G401 (cell line): Measurements from ENCODE around the gene IFITM5. TPM values are rescaled to one million over a fixed set of nuclear protein-coding genes. Genes with fewer than 3 reads are reported as not detected.
A peak's percentile ranks its signal among the peaks of the same experiment; 100 is the strongest.
"Not testable (repeated sequence)": the region's sequence is repeated elsewhere in the genome, so short reads cannot be mapped to it uniquely, and the experiment has no call there.

ENCODE experiments used
- DNase-seq: peaks from one replicate; pipeline ENCODE4 v3.0.0-alpha.2; 2015; ENCODE audit warnings: low spot score
- in situ Hi-C: cut with HindIII; loops from 2 replicates; pipeline ENCODE4 v1.10.0; 2016; ENCODE audit warnings: low sequenced_read_pairs, mixed read lengths
- total RNA-seq: library from RNA; depleted of rRNA; stranded (reverse); fragments of >200 nt; shearing (Covaris generic); gene quantifications from 2 replicates; pipeline ENCODE4 v1.2.3, GENCODE V29; 2014

IFITM5 gene
- total RNA-seq, 1 experiment from 2014 or later, result not detected

GRCh38 chr11:314554-314875, 15.2 kb upstream of the IFITM5 start:
- DNase-seq, in situ Hi-C loops: not testable (repeated sequence)

- DNase-seq, result peak; percentile 56
- in situ Hi-C loops, result no loop called here
Observed at GRCh38 chr11:313787-314553, 14.6 kb upstream of the IFITM5 start, which contains the start of gene IFITM1. IFITM1 (plus strand) TSS chr11:314040; CDS start chr11:314171, 131 bp downstream.

GRCh38 chr11:313304-313786, 14.0 kb upstream of the IFITM5 start:
- in situ Hi-C loops, result no loop called here
- DNase-seq, result no peak

DNA sequence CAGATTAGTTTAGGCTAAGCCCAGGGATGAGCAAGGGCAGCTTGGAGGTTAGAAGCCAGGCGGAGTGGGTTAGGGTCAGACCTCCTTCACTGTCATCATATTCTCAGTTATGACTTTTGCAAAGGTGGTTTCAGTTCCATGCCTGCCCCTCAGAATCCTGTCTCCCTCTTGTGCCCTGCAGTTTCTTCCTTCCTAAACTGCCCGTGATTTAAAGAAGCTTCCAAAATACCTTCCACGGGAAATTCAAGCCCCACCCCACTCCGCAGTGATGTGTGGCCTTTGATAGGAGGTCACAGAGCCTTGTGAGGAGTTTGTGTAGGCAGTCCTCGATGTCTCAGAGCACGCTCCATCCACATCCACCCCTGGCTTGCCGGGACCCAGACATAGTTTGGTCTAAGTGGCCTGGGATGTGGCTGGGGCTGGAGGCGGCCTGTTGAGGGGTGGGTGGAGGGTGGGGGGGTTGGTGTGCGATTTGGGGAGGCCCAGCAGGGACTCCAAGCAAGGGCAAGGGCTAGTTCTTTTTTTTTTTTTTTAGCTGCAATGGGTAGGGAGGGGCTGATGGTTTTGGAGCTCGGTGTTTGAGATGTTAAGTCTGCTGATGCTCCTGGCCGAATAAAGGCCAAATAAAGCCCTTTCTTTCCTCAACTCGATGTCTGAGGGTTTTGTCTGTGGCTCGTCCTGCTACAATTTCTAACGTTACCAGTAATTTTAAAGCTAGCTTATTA, 12.9 kb upstream of the IFITM5 start:
- no peak for DNase-seq
- in situ Hi-C loops, result no loop called here

- in situ Hi-C loops, DNase-seq: not testable (repeated sequence)
Observed at GRCh38 chr11:311013-311748, 11.9 kb upstream of the IFITM5 start.

- in situ Hi-C loops, DNase-seq: not testable (repeated sequence)
Observed at GRCh38 chr11:309979-310572, 10.8 kb upstream of the IFITM5 start.

DNA sequence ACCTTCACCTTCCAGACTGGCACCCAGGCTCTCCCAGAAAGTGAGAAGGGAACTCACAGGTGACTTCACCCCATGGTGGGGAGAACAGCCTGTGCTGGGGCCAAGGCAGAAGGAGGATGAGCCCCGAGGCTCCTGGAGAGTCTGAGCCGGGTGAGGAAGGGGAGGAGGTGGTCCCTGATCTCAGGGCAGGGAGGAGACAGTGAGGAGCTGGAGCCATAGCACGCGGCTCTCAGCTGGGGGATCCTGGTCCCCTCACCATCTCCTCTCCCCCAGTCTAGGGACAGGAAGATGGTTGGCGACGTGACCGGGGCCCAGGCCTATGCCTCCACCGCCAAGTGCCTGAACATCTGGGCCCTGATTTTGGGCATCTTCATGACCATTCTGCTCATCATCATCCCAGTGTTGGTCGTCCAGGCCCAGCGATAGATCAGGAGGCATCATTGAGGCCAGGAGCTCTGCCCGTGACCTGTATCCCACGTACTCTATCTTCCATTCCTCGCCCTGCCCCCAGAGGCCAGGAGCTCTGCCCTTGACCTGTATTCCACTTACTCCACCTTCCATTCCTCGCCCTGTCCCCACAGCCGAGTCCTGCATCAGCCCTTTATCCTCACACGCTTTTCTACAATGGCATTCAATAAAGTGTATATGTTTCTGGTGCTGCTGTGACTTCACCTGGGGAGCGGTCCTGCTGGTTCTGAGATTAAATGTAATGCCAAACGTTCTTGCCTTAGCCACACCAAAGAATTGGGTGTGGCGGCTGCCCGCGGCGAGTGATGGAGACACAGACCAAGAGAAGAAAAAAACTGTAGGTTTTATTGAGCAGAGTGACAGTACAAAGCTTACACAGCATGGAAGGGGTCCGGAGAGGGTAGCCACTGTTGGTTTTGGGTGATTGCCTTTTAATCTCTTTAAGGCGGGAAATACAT, 9.7 kb upstream of the IFITM5 start:
- DNase-seq, in situ Hi-C loops: not testable (repeated sequence)

GRCh38 chr11:307766-308708, 8.7 kb upstream of the IFITM5 start, which contains the start of gene IFITM2:
IFITM2 (plus strand) TSS chr11:307816; CDS start chr11:308193, 377 bp downstream.
- in situ Hi-C loops, DNase-seq: not testable (repeated sequence)

GRCh38 chr11:306645-307371, 7.5 kb upstream of the IFITM5 start:
- no peak for DNase-seq
- in situ Hi-C loops, result no loop called here

DNA sequence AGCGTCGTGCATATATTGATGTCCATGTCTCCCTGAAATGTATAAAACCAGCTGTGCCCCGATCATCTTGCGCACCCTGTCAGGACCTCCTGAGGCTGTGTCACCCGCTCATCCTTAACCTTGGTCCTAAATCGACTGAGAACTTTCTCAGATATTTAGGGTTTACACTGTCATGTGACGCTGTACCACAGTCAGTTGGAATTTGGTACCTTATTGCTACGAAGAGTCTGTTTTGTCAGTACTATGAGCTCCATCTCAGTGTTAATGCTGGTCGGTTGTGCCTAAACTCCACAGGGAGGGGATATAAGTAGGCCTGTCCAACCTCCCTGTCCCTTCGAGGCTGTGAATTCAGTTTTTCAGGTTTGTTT, 6.5 kb upstream of the IFITM5 start:
- in situ Hi-C loops, result no loop called here
- DNase-seq, result no peak

GRCh38 chr11:304915-305843, 5.9 kb upstream of the IFITM5 start:
- in situ Hi-C loops, result no loop called here
- peak; percentile 58 for DNase-seq

- in situ Hi-C loops, result no loop called here
Observed at GRCh38 chr11:304061-304506, 4.8 kb upstream of the IFITM5 start.

DNA sequence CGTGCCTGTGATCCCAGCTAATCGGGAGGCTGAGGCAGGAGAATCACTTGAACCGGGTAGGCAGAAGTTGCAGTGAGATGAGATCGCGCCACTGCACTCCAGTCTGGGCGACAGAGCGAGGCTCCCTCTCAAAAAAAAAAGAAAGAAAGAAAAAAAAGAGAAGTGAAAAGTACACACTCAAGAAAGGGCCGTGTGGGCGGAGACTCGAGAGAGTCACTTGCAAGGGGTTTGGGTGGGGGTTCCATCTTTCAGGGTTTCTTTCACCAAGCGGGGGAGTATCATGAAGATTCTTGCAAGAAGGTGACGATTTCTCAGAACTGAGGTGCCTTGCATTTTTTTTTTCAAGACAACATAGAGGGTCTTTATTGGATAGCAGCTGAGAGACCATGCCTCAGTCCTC, 4.0 kb upstream of the IFITM5 start:
- in situ Hi-C loops, result no loop called here
- no peak for DNase-seq

More at GRCh38 chr11:304061-304506, 4.8 kb upstream of the IFITM5 start:
- DNase-seq, result no peak

DNA sequence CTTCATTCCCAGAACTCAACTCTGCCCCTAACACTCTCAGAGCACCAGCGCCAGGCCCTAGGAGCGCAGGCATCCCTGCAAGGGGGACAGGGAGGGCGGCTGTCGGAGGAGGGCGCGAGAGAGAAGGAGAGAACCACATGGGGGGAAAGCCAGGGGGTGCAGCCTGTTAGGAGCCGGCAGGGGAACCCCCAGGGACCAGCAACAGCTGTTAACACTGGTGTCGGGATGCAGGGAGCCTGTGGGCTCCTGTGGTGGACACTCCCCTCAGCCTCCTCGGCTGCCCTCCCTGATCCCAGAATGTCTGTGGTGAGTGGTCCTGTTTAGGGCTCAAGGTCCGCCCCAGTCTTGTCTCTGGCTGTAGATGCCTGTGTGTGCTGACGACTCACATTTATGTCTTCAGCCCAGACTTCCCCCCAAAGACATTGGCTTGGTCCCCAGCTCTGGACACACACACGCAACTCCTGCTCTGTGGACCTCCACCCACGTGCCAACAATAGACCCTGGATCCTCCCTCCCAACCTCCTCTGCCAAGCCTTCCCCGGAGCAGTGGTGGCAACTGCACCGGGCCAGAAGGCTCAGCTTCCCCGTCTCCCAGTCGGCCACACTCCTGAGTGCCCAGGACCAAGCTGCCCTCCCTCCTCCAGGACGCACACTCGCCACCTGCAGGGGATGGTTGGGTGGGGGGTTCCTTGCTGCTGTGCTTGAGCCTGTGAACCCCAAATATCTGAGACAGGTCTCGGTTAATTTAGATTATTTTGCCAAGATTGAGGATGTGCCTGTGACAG, 817 bp upstream of the IFITM5 start:
- in situ Hi-C loops, result no loop called here
- no peak for DNase-seq
